Central memory CD8-positive, alpha-beta T cell (primary cell): ENCODE measurements around the gene PAPSS2.
"Not testable (repeated sequence)": the region's sequence is repeated elsewhere in the genome, so short reads cannot be mapped to it uniquely, and the experiment has no call there.

Experiments
- ATAC-seq: fragments of 150-1000 bp; cut with Tn5 transposase; replicated peaks from 2 replicates; pipeline ENCODE4 v1.10.0; 2022; ENCODE audit warnings: mild to moderate bottlenecking, moderate FRiP score, moderate number of reproducible peaks; ENCODE audit not compliant: poor library complexity, severe bottlenecking; ENCODE audit errors: extremely low read depth
- DNase-seq, 2 donors: peaks; one replicate each; pipeline ENCODE4 v3.0.0; 2021; ENCODE audit warnings: low spot score in 2 of 2
- H3K27ac Mint-ChIP-seq: one replicate; pipeline ENCODE4 v1.8.0; 2022; ENCODE audit warnings: low read depth, mild to moderate bottlenecking, moderate library complexity, mixed read lengths
- H3K27me3 Mint-ChIP-seq: one replicate; pipeline ENCODE4 v1.8.0; 2022; ENCODE audit warnings: mixed read lengths
- H3K36me3 Mint-ChIP-seq: one replicate; pipeline ENCODE4 v1.8.0; 2022; ENCODE audit warnings: mild to moderate bottlenecking, moderate library complexity, mixed read lengths; ENCODE audit not compliant: insufficient read depth
- H3K4me1 Mint-ChIP-seq: one replicate; pipeline ENCODE4 v1.8.0; 2022; ENCODE audit warnings: mixed read lengths
- H3K4me3 Mint-ChIP-seq: one replicate; pipeline ENCODE4 v1.8.0; 2022; ENCODE audit warnings: mild to moderate bottlenecking, moderate library complexity, mixed read lengths
- H3K9me3 Mint-ChIP-seq: one replicate; pipeline ENCODE4 v1.8.0; 2022; ENCODE audit warnings: mixed read lengths

PAPSS2 gene

DNA sequence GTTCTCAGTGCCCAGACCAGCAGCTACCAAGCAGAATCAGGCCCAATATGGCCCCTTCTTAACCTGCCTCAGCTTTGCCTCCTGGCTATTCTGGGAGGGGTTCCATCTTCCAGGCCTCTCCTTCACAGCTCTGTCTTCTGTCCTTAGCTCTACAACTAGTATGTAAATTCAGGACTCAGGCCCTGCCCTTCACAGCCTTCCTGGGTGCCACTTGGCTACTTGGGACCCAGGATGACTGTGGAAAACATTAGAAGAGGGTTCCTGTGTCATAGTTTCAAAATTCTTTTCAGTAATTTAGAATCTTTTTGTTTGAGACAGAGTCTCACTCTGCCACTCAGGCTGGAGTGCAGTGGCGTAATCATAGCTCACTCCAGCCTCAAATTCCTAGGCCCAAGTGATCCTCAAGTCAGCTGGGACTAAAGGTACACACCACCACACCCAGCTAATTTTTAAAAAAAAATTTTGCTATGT, 33.2 kb upstream of the PAPSS2 start:
- DNase-seq, result no peak
- Mint-ChIP-seq H3K27ac (no peak overlapping the region), H3K4me1 (no peaks in the 10 kb centered on the region), H3K27me3 (no peaks in the 10 kb centered on the region), H3K4me3 (no peak overlapping the region), H3K36me3 (no peaks in the 10 kb centered on the region), H3K9me3 (no peaks in the 10 kb centered on the region)
- ATAC-seq, result no peak

DNA sequence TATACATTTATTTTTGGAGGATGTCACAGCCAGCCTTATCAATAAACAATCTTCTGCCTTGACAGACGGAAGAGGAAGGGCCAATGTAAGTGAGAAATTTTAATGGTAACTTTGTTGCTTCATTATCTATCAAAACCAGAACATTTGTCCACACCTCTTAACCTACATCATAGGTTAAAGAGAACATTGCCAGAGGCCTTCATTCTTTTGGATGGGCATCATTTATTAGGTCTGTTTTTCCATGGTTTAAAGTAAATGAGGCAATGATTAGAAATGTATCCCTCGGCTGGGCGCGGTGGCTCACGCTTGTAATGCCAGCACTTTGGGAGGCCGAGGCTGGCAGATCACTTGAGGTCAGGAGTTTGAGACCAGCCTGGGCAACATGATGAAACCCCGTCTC, 29.5 kb upstream of the PAPSS2 start:
- Mint-ChIP-seq H3K27ac (no peak overlapping the region), H3K27me3 (no peaks in the 10 kb centered on the region), H3K4me3 (no peak overlapping the region), H3K9me3 (no peaks in the 10 kb centered on the region), H3K36me3 (no peaks in the 10 kb centered on the region), H3K4me1 (no peaks in the 10 kb centered on the region)
- DNase-seq (no peak), ATAC-seq (no peak)

DNA sequence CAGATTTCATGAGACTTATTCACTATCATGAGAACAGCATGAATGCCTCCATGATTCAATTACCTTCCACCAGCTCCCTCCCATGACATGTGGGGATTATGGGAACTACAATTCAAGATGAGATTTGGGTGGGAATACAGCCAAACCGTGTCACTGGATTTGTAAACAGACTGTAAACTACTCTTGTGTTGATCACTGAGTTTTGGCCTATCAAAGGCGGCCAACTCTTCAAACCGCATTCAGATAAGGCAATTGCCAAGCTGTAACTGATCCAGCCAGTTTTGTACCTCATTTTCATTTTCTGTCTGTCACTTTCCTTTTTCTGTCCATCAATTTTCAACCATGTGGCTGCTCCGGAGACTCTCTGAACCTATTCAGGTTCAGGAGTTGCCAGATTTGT, 27.2 kb upstream of the PAPSS2 start:
- Mint-ChIP-seq H3K4me1 (peaks cover 6% of the 10 kb centered on the region), H3K27me3 (no peaks in the 10 kb centered on the region), H3K36me3 (no peaks in the 10 kb centered on the region), H3K9me3 (no peaks in the 10 kb centered on the region), H3K27ac (no peak overlapping the region), H3K4me3 (no peak overlapping the region)
- ATAC-seq, result no peak
- DNase-seq, result no peak

GRCh38 chr10:87634311-87634710, 25.4 kb upstream of the PAPSS2 start:
- Mint-ChIP-seq H3K27me3 (no peaks in the 10 kb centered on the region), H3K9me3 (no peaks in the 10 kb centered on the region), H3K4me1 (peaks cover 6% of the 10 kb centered on the region), H3K27ac (no peak overlapping the region), H3K36me3 (no peaks in the 10 kb centered on the region), H3K4me3 (no peak overlapping the region)
- ATAC-seq (no peak), DNase-seq (no peak)

DNA sequence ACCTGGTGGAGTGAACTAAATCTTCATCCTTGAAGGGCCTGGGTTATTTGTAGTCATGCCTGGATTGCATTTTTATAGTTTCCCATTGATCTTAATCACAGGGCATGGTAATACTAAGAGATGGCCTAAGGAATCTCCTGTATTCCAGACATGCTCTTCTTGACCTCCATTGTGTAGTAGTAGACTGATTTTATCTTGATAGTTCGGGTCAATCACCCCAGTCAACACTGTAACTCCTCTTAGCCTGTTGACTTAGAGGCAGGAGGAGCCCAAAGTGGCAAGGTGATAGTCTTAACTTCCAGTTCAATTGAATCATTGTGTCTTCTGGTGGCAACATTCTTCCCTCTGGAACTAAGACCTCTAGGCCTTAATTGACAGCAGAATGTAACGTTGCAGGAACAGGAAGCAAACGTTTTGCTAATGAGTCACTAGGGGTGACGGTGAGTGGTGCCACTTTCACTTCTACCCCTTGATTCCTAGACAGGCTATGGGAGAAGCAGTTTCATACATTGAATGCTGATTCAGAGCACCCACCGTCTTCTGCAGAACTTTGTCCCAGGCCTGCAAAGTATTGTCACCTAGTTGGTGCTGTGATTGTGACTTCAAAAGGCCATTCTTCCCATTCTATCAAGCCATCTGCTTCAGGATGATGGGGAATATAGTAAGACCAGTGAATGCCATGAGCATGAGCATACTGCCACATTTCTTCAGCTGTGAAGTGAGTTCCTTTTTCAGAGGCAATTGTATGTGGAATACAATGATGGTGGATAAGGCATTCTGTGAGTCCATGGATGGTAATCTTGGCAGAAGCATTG, 24.0 kb upstream of the PAPSS2 start:
- Mint-ChIP-seq H3K9me3 (no peaks in the 10 kb centered on the region), H3K27me3 (no peaks in the 10 kb centered on the region), H3K4me1 (peaks cover 6% of the 10 kb centered on the region), H3K4me3 (no peak overlapping the region), H3K27ac (no peak overlapping the region), H3K36me3 (no peaks in the 10 kb centered on the region)
- ATAC-seq (no peak), DNase-seq (no peak)

DNA sequence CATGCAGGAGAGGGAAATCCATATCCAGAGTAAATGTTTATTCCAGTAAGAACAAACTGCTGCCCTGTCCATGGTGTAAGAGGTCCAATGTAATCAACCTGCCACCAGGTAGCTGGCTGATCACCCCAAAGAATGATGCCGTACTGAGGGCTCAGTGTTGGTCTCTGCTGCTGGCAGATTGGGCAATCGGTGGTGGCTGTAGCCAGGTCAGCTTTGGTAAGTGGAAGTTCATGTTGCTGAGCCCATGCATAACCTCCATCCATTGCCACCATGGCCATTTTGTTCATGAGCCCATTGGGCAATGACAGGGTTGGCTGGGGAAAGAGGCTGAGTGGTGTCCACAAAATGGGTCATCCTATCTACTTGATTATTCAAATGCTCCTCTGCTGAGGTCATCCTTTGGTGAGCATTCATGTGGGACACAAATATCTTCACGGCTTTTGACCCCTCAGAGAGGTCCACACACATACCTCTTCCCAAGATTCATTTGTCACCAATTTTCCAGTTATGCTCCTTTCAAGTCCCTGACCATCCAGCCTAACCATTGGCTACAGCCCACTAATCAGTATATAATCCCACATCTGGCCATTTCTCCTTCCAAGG, 23.3 kb upstream of the PAPSS2 start:
- ATAC-seq (no peak), DNase-seq (no peak)
- Mint-ChIP-seq H3K4me1 (peaks cover 6% of the 10 kb centered on the region), H3K27ac (no peak overlapping the region), H3K9me3 (no peaks in the 10 kb centered on the region), H3K27me3 (no peaks in the 10 kb centered on the region), H3K36me3 (no peaks in the 10 kb centered on the region), H3K4me3 (no peak overlapping the region)

DNA sequence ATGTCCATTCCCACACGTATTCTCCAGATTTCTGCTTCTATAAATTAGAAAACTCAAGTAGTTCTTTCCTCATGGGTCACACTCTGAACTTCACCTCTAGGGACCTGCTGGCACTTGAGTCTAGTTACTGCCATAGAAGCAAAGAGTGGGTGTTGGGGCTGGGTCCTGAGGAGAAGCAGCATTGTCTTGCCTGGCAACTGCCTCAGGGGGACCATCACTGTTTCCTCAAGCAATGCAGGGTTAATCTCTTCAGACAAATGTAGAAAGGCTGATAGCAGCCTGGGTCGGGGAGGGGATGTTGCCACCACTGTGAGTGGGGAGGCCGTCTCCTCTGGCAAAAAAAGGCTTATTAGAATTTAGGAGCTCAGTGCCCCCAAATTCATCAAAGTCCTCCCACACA, 20.2 kb upstream of the PAPSS2 start:
- H3K27ac Mint-ChIP-seq, result no peak overlapping the region

GRCh38 chr10:87640043-87640442, 19.6 kb upstream of the PAPSS2 start:
- Mint-ChIP-seq H3K4me3 (no peak overlapping the region), H3K4me1 (peaks cover 6% of the 10 kb centered on the region), H3K9me3 (no peaks in the 10 kb centered on the region), H3K36me3 (no peaks in the 10 kb centered on the region), H3K27ac (no peak overlapping the region), H3K27me3 (no peaks in the 10 kb centered on the region)
- DNase-seq (no peak), ATAC-seq (no peak)

More for the DNA sequence above, 20.2 kb upstream of the PAPSS2 start:
- Mint-ChIP-seq H3K36me3 (no peaks in the 10 kb centered on the region), H3K9me3 (no peaks in the 10 kb centered on the region), H3K4me1 (peaks cover 6% of the 10 kb centered on the region), H3K4me3 (no peak overlapping the region), H3K27me3 (no peaks in the 10 kb centered on the region)
- DNase-seq, result no peak
- ATAC-seq, result no peak

DNA sequence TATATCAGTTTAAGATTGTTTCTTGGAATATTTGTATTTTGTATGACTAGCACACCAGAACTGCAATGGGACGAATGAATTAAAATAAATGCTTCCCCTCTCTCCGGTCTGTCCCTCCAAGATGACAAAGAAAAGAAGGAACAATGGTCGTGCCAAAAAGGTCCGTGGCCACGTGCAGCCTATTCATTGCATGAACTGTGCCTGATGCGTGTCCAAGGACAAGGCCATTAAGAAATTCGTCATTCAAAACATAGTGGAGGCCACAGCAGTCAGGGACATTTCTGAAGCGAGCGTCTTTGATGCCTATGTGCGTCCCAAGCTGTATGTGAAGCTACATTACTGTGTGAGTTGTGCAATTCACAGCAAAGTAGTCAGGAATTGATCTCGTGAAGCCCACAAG, 17.2 kb upstream of the PAPSS2 start:
- Mint-ChIP-seq H3K9me3 (no peaks in the 10 kb centered on the region), H3K4me3 (no peak overlapping the region), H3K27ac (no peak overlapping the region), H3K27me3 (no peaks in the 10 kb centered on the region), H3K36me3 (no peaks in the 10 kb centered on the region), H3K4me1 (no peaks in the 10 kb centered on the region)
- ATAC-seq, result no peak
- no peak for DNase-seq

DNA sequence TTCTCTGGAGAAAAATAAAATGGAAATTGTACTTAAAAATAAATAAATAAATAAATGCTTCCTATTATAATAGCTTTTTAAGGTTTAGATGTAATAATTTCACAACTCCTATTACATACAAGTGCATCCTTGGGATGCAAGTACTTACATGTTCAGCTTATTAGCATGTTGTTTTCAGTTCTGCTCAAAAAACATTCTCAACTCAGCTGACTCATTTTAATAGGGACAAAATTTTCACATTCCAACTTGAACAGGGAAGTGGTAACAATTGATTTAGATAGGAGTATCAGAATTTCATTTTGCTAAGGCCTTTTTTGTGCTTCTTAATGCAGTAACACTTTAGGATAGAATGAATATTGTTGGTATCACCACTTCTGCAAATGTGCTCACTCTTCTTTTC, 16.7 kb upstream of the PAPSS2 start:
- DNase-seq (no peak), ATAC-seq (no peak)
- H3K4me3 Mint-ChIP-seq, result no peak overlapping the region
- H3K27me3 Mint-ChIP-seq, result peaks cover 2% of the 10 kb centered on the region
- no peaks in the 10 kb centered on the region for H3K36me3 Mint-ChIP-seq
- no peaks in the 10 kb centered on the region for H3K4me1 Mint-ChIP-seq
- no peaks in the 10 kb centered on the region for H3K9me3 Mint-ChIP-seq
- no peak overlapping the region for H3K27ac Mint-ChIP-seq

DNA sequence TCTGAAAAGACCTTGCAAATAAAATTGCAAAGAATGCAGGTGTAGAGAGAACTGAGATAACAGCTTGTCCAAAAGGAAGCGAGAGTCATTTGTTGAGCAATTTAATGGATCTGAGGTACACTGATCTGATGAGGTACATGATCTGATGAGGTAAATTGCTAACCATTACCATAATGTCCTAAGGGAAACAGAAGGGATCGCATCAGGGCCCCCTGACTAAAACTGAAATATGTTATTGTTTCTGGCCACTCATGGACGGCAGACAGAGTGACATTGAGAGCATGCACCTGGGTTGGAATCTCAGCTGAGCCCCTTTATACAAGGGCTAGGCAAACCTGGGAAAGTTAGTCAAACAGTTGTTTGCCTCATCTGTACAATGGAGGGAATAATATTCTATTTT, 15.8 kb upstream of the PAPSS2 start:
- no peak overlapping the region for H3K4me3 Mint-ChIP-seq
- ATAC-seq, result no peak

DNA sequence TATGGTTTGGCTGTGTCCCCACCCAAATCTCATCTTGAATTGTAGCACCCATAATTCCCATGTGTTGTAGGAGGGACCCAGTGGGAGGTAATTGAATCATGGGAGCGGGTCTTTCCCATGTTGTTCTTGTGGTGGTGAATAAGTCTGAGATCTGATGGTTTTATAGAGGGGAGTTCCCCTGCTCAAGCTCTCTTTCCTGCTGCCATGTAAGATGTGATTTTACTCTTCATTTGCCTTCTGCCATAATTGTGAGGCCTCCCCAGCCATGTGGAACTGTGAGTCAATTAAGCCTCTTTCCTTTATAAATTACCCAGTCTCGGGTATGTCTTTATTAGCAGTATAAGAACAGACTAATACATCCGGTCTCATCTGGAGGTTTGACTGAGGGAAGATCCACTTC, 15.2 kb upstream of the PAPSS2 start:
- ATAC-seq, H3K4me1 Mint-ChIP-seq, H3K36me3 Mint-ChIP-seq, DNase-seq, H3K27ac Mint-ChIP-seq, H3K9me3 Mint-ChIP-seq, H3K4me3 Mint-ChIP-seq: not testable (repeated sequence)
- H3K27me3 Mint-ChIP-seq, result peaks cover 15% of the 10 kb centered on the region

More for the DNA sequence above, 15.8 kb upstream of the PAPSS2 start:
- Mint-ChIP-seq H3K27ac (no peak overlapping the region), H3K9me3 (no peaks in the 10 kb centered on the region), H3K4me1 (no peaks in the 10 kb centered on the region), H3K27me3 (peaks cover 11% of the 10 kb centered on the region), H3K36me3 (no peaks in the 10 kb centered on the region)
- no peak for DNase-seq

- DNase-seq, result no peak
- Mint-ChIP-seq H3K4me1 (no peaks in the 10 kb centered on the region), H3K4me3 (no peak overlapping the region), H3K27me3 (peaks cover 21% of the 10 kb centered on the region), H3K9me3 (no peaks in the 10 kb centered on the region), H3K36me3 (no peaks in the 10 kb centered on the region), H3K27ac (no peak overlapping the region)
- ATAC-seq, result no peak
Measured at GRCh38 chr10:87646192-87646909, 13.3 kb upstream of the PAPSS2 start.
